GM10266 (cell line): ENCODE measurements around the gene IL11.

Experiments used
- DNase-seq: peaks from one replicate; pipeline ENCODE4 v3.0.0; 2012; ENCODE audit errors: extremely low spot score
- TF ChIP-seq, protein P1 (sequence below): IDR thresholded peaks from 2 replicates; pipeline ENCODE4 v1.5.1; 2012; ENCODE audit warnings: mild to moderate bottlenecking, low read depth; ENCODE audit not compliant: control insufficient read depth, insufficient read depth; ENCODE audit errors: missing control alignments

Gene IL11

GRCh38 chr19:55320844-55321419 lies 49.3 kb downstream of the IL11 start:
- DNase-seq, result no peak
- TF ChIP-seq, protein P1, sequence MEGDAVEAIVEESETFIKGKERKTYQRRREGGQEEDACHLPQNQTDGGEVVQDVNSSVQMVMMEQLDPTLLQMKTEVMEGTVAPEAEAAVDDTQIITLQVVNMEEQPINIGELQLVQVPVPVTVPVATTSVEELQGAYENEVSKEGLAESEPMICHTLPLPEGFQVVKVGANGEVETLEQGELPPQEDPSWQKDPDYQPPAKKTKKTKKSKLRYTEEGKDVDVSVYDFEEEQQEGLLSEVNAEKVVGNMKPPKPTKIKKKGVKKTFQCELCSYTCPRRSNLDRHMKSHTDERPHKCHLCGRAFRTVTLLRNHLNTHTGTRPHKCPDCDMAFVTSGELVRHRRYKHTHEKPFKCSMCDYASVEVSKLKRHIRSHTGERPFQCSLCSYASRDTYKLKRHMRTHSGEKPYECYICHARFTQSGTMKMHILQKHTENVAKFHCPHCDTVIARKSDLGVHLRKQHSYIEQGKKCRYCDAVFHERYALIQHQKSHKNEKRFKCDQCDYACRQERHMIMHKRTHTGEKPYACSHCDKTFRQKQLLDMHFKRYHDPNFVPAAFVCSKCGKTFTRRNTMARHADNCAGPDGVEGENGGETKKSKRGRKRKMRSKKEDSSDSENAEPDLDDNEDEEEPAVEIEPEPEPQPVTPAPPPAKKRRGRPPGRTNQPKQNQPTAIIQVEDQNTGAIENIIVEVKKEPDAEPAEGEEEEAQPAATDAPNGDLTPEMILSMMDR, result no peak

DNA sequence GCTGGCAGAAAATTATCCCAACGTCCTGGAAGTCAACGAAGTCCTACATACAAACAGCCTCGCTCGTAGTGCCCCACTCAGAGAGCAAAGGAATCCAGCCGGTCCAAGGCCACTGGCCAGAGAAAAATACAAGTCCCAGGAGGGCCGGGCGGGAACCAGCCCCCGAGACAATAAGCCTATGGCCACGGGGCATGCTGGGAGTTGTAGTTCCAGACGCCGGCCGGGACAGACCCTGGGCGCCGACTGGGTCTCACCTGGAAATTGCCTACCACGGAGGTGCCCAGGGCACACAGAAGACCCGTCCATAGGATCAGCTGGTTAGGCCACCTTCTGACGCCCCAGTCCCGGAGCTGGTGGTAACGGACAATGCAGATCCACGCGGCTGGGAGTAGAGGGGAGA lies 50.5 kb downstream of the IL11 start:
- no peak for DNase-seq
- TF ChIP-seq, protein P1, result no peak

- TF ChIP-seq, protein P1, result no peak
- no peak for DNase-seq
Measured at GRCh38 chr19:55316646-55317045, 53.6 kb downstream of the IL11 start.

DNA sequence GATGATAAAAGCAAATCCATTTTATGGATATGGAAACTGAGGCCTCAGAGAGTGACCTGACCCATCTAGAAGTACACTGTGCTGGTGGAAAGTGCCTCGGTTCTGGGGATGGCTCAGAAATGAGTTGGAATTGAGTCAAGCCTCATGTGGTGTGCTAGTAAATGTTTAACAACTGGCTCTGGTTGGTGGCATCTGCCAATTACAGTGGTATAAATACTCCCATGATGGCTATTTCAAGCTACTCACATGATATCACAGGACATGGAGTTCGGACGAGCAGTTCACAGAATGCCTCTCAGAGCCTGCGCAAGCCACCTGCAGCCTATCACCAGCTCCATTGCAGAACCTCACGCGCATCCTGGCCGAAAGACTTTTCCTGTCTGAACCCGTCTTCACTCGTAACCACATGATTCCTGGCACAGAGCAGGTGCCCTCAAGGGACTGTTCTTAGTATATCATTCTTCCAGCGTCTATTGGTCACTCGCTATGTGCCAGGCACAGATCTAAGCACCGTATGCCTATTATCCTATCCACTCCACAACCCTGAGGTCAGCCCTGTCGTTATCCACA lies 54.2 kb downstream of the IL11 start:
- TF ChIP-seq, protein P1, result no peak
- no peak for DNase-seq

DNA sequence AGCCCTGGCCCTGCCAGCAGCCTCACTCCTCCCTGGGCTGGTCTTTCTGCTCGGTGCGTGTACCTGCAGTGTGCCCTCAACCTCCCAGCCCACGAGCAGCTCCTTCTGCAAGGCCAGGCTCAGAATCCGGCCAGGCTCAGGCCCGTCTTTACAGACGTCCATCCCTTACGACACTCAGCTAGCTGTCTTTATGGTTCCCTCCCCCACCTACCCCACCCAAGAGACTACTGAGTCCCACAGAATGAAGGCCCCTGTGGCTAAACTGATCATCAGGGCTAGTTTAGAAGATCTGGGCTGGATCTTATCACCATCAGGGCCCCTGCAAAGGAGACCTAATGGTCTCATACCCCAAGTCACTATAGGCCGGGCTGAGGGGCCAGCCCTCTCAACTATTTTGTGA lies 55.9 kb downstream of the IL11 start:
- TF ChIP-seq, protein P1, result no peak
- no peak for DNase-seq
